NCI-H2227 (cell line): ENCODE measurements around the gene ITPR3.
A peak's percentile ranks its signal among the peaks of the same experiment; 100 is the strongest.

Experiments used
- DNase-seq: peaks from one replicate; lab custom pipeline; 2025; ENCODE audit not compliant: unreplicated experiment; lab: John Stamatoyannopoulos, UW

The ITPR3 gene

DNA sequence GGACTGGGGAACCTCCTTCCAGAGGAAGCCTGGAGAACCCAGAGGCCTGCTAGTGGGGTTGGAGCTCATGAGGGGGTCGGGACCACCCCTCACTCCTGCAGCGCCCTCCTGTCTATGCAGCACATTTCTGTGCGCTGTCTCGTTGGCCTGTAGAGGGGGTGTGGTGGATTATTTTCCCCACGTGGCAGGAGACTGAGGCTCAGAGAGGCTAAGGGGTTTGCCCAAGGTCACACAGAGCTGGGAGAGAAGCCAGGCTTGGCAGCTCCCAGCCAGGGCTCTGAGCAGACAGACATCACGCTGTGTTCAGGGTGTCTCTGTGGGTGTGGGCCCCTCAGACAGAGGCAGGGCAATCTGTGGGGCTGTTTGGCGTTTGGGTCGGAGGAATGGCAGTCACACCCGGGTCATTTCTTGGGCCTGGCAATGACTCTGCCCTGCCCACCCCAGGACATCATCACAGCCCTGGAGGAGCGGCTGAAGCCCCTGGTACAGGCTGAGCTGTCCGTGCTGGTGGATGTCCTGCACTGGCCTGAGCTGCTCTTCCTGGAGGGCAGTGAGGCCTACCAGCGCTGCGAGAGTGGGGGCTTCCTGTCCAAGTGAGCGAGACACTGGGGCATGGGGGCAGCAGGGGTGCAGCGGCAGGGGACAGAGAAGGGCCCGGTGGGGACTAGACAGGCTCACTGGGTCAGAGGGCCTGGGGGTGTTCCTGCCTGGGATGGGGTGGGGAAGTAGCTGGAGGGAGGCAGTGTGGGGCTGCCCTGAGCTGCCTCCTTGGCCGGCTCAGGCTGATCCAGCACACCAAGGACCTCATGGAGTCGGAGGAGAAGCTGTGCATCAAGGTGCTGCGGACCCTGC lies 62.7 kb downstream of the ITPR3 start:
- no peak for DNase-seq

DNA sequence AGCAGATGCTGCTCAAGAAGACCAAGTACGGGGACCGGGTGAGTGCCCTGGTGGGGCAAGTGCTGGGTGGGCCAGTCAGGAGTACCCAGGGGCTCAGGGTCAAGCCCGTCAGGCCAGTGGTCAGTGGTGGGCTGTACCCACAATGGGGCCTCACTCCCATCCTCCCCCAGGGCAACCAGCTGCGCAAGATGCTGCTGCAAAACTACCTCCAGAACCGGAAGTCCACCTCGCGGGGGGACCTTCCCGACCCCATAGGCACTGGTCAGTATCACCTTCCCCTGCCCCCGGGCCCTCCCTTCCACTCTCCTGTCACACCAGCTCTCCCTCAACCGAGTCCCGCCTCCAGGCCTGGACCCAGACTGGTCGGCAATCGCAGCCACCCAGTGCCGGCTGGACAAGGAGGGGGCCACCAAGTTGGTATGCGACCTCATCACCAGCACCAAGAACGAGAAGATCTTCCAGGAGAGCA lies 63.3 kb downstream of the ITPR3 start:
- DNase-seq: no peak

- no peak for DNase-seq
Measured at GRCh38 chr6:33684983-33685382, 63.9 kb downstream of the ITPR3 start.

DNA sequence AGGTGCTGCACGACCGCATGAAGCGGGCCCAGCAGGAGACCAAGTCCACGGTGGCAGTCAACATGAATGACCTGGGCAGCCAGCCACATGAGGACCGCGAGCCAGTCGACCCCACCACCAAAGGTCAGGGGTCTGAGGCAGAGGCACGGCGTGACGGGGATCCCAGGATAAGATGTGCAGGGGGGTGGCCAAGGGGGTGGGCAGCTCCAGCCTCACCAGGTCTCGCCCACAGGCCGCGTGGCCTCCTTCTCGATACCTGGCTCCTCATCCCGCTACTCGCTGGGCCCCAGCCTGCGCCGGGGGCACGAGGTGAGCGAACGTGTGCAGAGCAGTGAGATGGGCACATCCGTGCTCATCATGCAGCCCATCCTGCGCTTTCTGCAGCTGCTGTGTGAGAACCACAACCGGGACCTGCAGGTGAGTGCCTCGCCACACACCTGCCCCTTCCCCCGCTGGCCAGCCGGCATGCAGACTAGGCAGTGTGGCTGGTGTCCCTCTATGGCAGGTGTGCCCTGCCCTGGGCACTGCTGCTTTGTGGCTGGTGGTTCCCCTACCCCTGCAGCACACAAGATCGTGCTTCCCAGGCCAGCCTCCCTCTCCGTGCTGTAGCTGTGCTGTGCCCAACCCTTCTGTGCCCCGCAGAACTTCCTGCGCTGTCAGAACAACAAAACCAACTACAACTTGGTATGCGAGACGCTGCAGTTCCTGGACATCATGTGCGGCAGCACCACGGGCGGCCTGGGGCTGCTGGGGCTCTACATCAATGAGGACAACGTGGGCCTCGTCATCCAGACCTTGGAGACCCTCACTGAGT lies 64.5 kb downstream of the ITPR3 start:
- DNase-seq: no peak

DNA sequence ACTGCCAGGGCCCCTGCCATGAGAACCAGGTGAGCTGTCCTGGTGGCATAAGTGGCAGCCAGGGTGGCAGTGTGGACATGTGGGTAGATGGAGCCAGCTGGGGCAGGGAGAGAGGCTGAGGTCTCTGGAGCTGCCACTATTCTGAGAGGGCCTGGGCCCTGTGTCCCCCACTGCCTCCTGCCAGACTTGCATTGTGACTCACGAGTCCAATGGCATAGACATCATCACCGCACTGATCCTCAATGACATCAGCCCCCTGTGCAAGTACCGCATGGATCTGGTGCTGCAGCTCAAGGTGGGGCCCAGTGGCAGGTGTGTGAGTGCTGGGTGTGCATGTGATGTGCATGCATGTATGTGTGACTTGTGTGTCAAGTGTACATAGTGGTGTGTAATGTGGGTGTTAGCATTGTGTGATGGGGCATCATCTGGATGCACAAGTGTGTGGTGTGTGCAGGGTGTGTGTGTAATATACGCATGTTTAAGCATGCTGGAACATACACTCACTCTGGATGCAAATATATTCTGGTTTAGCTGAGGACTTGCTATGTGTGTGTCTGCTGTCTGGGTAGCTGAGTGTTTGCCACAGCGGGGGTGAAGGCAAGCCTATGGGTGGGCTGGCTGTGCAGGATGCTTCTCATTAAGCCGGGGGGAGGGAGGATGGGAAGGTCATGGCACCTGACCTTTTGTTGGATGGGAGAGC lies 65.3 kb downstream of the ITPR3 start:
- DNase-seq: no peak

DNA sequence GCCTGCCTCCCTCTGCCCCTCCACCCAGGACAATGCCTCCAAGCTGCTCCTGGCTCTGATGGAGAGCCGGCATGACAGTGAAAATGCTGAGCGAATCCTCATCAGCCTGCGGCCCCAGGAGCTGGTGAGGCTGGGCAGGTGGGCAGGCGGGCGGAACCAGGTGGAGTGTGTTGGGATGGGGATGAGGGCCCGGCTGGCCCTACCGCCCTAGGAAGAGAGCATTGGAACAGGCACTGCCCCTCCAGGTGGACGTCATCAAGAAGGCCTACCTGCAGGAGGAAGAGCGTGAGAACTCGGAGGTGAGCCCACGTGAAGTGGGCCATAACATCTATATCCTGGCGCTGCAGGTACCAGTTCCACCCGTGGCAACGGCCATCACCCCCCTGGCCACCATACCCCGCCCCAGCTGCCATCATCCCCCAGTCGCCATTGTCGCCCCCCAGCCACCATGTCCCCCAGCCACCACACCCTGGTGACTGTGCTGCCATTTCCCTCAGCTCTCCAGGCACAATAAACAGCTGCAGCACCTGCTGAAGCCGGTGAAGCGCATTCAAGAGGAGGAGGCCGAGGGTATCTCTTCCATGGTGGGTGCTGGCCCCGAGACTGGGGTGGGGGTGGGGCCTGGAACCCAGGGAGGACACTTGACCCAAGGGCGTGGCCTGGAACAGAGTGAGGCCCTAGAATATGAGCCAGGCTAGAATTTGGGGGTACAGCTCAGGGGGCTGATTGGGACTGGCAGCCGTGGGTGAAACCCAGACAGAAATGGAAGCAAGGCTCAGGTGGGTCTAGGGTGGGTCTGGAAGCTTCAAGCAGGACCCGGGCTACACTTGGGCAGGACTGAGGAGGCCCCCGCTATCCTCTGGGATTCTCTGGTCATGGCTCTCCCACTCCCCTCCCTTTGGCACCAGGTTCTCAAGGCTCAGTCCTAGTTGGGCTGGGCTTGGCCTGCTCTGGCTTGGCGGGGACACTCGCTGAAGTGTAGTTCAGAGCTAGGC lies 66.2 kb downstream of the ITPR3 start:
- DNase-seq: no peak

DNA sequence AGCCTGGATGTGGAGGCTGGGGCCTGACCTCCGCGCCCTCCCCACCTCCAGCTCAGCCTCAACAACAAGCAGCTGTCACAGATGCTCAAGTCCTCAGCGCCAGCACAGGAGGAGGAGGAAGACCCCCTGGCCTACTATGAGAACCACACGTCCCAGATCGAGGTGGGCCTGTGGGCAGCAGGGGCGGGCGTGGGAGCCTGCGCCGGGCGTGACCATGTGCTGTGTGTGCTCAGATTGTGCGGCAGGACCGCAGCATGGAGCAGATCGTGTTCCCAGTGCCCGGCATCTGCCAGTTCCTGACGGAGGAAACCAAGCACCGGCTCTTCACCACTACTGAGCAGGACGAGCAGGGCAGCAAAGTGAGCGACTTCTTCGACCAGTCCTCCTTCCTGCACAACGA lies 66.9 kb downstream of the ITPR3 start:
- no peak for DNase-seq

- DNase-seq: no peak
Measured at GRCh38 chr6:33688451-33689147, 67.5 kb downstream of the ITPR3 start.

GRCh38 chr6:33689148-33689494 lies 68.0 kb downstream of the ITPR3 start:
- no peak for DNase-seq

DNA sequence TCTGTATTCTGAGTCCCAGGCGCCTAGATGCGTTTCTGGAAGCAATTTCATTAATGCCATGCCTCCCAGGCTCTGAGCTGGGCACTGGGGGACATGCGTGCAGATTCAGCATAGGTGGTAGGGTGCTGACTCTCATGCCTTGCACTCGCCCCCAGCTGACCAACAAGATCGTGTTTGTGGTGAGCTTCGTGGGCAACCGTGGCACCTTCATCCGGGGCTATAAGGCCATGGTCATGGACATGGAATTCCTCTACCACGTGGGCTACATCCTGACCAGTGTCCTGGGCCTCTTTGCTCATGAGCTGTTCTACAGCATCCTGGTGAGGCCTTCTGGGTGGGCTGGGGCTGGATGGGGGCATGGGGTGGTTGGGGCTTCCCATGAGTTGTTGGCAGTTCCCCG lies 68.8 kb downstream of the ITPR3 start:
- DNase-seq: no peak

GRCh38 chr6:33690766-33691165 lies 69.6 kb downstream of the ITPR3 start:
- DNase-seq: no peak

DNA sequence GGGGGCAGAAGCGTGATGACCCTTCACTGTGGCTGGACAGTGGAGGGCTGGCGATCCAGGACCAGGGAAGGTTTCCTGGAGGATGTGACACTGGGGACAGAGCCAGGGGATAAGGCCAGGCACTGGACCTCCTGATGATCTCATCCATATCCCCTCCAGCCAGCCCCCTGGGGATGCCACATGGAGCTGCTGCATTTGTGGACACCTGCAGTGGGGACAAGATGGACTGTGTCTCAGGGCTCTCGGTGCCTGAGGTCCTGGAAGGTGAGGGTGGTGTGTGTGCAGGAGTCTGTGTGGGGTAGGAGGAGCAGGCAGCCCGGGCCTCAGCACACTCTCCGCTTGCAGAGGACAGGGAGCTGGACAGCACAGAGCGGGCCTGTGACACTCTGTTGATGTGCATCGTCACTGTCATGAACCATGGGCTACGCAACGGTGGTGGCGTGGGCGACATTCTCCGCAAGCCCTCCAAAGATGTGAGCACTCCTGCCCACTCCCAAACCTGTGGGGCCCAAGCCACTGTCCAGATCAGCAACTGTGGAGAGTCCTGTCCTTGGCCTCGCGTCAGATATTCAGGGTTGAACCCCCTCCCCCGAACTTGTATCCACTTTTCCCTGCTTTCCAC lies 70.4 kb downstream of the ITPR3 start:
- no peak for DNase-seq

DNA sequence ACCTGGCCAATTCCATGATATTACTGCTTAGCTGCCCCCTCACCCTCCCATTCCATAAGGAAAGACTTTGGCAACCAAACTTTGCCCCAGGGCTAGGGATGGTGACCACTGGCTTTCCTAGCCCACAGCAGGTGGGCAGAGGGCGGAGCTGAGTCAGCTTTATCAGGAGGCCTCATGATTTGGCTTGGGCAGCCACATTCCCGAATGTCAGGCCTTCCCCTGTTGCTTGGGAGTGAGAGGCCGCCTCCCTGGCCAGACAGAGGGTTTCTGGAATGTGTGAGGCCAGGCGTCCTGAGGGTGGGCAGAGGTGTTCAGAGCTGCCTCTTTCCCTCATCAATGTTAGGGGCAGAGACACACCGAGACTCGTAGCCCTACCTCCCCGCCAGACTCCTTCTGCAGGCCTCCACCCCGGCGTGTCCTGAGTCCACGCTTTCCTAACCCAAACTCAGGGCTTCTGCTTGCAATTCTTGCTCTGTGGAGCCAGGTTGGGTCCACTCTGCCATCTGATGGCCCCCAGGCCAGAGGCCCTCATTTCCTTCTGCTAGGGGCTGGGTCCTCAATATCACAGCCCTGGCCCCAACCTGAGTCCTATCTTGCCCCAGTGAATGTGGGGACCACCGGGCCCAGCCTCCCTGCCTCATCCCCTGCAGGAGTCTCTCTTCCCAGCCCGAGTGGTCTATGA lies 71.1 kb downstream of the ITPR3 start:
- DNase-seq: no peak

DNA sequence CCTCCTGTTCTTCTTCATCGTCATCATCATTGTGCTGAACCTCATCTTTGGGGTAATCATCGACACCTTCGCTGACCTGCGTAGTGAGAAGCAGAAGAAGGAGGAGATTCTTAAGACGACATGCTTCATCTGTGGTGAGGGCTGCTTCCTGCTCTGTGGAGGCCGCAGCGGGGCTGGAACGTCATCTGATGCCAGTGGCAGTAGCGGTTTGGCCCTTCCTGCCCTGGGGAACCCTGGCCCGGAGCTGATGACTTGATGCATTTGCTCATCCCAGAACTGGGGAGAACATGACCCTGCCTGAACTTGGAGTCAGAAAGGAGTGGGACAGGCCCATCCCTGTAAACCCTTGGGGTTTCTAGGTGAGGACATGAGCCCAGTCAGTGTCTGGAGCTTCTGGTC lies 71.6 kb downstream of the ITPR3 start:
- DNase-seq: no peak

- DNase-seq: no peak
Measured at GRCh38 chr6:33693186-33694105, 72.3 kb downstream of the ITPR3 start.

DNA sequence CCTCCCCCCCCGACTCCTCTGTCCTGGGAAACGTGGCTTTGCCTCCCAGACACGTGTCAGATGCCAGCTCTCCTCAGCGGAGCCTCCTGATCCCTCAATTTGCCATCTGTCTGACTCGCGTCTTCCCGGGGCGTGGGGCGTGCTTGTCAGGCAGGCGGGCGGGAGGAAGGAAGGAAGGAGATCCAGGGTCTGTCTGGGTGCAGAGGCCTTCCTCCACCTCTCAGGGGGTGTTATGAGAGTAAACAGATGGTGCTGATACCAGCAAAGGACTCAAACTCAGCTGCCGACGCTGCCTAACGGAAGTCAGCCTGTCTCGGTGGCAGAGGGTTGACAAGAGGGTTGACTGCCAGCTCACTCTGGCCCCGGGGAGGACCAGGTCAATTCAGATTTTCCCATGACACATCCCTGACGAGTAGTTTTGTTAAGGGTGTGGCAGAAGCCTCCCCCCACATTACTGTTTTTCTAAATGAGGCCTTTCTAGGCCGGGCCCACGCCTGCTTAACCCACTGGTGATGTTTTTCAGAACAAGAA lies 73.3 kb downstream of the ITPR3 start:
- peak; percentile 66 for DNase-seq

DNA sequence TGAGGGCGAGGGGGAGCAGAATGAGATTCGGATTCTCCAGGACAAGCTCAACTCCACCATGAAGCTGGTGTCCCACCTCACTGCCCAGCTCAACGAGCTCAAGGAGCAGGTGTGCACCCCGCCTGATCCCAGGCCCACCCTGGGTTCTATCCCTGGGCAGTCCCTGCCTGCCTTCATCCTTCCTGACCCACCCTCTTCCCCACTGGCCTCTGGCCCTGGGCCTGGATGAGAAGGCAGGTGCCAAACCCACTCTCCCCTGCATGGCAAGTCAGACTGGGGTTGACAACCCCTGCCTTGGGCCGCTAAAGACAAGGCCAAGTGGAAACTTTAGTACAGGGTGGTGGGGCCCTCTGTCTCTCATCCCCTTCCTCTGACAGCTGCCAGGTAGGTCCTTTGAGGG lies 73.9 kb downstream of the ITPR3 start:
- DNase-seq: no peak
